VCaP (cell line): Measurements from ENCODE around the gene DNMT3B.

Source experiments
- H3K27ac ChIP-seq: fragments of 450-650 bp; 2 replicates; pipeline ENCODE4 v1.5.1; 2017
- TF ChIP-seq, protein P1 (sequence below): fragments of 450-650 bp; conservative IDR thresholded peaks from 2 replicates; pipeline ENCODE4 v1.5.1; 2017; ENCODE audit warnings: mild to moderate bottlenecking, moderate library complexity

DNMT3B gene

DNA sequence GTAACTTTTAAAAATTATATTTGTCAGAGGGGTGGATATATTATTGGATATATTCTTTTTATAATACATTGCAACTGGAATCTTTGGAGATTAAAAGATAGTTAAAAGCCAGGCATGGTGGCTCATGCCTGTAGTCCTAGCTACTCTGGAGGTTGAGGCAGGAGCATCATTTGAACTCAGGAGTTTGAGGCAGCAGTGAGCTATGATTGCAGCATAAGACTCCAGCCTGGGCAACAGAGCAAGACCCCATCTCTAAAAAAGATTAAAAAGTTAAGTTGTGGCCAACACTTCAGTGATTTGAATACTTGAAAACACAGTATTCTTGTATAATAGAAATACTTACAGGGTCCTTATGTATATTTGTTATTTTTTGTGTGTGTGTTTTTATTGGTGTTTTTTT is 72.8 kb downstream of the DNMT3B start:
- TF ChIP-seq, protein P1, sequence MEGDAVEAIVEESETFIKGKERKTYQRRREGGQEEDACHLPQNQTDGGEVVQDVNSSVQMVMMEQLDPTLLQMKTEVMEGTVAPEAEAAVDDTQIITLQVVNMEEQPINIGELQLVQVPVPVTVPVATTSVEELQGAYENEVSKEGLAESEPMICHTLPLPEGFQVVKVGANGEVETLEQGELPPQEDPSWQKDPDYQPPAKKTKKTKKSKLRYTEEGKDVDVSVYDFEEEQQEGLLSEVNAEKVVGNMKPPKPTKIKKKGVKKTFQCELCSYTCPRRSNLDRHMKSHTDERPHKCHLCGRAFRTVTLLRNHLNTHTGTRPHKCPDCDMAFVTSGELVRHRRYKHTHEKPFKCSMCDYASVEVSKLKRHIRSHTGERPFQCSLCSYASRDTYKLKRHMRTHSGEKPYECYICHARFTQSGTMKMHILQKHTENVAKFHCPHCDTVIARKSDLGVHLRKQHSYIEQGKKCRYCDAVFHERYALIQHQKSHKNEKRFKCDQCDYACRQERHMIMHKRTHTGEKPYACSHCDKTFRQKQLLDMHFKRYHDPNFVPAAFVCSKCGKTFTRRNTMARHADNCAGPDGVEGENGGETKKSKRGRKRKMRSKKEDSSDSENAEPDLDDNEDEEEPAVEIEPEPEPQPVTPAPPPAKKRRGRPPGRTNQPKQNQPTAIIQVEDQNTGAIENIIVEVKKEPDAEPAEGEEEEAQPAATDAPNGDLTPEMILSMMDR, result no peak
- H3K27ac ChIP-seq, result no peak overlapping the region

DNA sequence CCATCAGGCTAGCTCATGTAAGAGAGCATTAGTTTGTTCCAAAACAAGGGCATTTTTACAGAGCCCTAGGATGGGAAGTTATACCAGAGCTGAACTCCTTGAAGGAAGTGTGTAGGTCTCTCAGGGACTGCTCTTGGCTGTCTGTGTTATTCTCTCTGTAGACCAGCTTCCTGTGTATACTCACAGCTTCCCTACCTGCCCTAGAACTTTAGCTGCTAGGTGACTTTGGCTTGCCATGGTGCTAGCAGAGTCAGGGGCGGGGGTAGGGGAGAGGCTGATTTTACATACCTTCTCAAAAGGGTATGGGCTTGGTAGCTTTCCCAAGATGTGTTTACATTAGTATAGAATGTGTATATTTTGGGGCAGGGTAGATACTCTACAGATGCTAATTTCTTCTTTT is 75.0 kb downstream of the DNMT3B start:
- TF ChIP-seq, protein P1, result no peak
- no peak overlapping the region for H3K27ac ChIP-seq

DNA sequence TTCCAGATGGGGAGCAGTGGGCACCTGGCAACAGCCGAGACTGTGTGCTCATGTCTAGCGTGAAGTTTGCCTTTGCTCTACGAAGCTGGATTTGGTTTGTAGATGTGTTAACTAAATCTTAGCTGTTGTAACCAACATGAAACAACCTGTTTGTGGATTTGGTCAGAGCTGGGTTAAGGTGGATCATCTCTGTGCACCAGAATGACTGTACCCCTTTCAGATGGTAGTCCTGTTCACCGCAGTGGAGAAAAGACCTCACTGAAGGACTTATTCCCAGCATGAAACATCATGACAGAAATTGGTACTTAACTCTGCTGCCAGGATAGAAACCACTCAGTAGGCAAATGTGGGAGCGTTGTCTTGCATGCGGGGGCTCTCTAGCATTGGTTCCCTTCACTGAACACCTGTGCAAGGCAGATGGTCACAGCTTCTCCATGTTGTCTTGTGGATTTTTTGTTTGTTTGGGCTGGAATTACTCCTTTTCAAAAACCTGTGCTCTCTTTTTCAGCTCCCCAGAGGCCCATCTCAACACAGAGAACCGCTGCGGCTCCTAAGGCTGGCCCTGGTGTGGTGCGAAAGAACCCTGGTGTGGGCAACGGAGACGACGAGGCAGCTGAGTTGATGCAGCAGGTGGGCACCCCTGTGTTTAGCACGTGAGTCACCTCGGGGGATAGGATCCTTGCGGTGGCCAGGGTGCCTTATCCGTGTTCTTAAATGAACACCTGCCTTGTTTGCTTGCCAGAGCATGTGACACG is 77.2 kb downstream of the DNMT3B start:
- H3K27ac ChIP-seq, result no peak overlapping the region
- TF ChIP-seq, protein P1, result no peak

DNA sequence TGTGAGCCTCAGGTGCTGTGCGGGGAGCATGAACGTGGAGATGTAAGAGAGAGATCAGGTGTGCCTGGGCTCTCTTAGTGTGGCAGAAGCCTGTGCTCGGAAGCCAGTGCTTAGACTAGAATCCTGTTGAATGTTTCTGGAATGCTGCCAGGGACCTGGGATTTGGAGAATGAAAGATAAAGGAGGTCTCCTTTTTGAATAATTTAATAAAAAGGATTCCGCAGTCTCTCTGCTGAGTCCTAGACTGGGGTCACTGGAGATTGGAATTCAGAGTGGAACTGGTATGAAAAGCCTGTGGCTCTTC is 77.7 kb downstream of the DNMT3B start:
- H3K27ac ChIP-seq, result no peak overlapping the region
- TF ChIP-seq, protein P1, result no peak

DNA sequence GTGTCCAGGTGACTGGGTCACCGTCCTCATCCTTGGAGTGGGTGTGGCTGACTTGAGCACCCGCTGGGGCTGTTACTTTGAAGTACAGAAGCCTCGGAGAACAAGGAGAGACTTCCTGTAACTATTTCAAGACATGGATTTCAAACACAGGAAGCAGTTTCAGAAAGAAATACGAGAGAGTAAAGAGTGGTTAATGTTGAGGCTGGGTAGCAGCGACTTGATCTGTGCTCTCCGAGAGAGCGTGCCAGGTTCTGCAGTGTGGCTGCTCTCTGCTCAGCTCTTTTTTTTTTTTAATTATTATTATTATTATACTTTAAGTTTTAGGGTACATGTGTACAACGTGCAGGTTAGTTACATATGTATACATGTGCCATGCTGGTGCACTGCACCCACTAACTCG is 79.0 kb downstream of the DNMT3B start:
- TF ChIP-seq, protein P1, result no peak

DNA sequence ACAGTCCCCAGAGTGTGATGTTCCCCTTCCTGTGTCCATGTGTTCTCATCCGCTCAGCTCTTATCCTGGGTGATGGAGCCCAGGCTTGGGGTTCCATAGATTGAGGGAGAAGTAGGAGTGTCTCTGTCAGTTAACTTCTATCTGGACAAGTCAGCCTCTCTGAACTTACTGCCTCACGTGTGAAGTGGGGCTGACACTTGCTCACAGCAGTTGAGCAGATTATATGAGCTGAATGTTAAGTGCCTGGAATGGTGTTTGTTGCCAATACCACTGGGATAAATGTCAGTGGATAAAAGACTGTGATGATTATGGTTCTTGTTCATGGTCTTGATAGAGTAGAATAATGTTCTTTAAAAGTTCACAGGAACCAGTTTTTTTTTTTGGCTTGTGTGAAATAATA is 79.4 kb downstream of the DNMT3B start:
- H3K27ac ChIP-seq, result no peak overlapping the region
- TF ChIP-seq, protein P1, result no peak

More for the DNA sequence above, 79.0 kb downstream of the DNMT3B start:
- H3K27ac ChIP-seq, result no peak overlapping the region

DNA sequence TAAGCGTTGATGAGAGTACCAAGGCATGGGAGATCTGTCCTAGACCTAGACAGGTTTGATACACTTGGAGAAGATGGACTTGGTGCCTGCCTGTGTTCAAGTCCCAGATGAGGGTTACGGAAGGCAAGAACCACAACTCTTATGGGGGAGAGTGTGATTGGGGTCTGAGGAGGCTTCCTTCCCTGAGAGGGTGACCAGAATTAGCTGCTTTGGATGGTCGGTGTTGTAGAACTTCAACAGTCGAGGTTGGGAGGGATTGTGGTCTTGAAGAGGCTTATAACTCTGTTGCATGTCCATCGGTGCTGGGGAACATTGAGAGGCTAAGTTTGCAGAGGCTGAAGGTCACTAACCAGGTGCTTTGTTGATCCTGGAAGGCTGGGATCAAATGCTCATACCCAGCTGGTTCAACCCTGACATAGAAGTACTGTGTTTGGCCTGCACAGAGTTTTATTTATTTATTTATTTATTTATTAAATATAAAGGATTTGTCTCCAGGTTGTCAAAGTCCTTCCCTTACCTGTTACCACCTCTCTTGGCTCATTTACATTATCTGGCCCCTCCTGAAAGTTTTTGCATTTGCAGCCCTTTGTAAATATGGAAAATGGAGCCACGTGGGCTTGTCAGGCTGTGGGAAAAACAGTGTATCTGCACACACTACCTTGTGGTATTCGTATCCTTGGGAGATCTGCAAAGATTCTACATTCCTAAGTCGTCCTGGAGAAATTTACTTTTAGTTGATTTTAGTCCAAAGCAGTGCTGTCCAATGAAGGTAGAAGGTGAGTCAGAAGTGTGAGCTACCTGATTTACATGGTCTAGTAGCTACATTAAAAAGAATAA is 80.7 kb downstream of the DNMT3B start:
- H3K27ac ChIP-seq, result no peak overlapping the region
- TF ChIP-seq, protein P1, result no peak
